ENCODE measurements around the gene CUEDC1.

DNA sequence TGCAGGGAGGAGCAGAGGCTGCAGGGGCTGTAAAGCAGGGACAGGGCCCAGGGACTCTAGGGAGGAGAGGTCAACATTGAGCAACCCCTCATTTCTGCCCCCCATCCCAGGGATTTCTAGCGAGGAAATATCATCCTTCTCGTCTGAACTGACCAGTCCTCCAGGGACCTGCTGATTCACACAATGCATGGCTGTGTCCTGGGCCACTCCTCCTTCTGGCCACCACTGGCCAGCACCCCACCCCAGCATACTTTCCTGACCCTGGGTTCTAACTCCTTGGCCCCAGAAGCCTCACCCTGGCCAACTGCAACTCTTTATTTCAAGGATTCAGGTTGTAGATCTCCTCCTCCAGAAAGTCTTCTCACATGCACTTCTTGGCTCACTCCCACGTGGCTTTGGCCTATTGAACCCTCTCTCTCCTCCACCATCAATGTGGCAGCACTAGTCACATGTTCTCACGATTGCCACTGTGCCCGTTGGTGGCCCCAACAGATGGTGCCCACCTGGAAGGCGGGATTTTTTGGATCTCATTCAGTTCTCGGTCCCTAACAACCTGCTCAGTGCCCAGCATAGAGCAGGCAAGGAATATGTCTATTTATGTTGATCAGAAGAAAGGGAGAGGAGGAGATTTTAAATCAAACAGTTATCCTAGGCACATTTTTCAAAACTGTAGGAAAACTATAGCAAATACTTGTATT is 41.5 kb downstream of the CUEDC1 start:
- no peak for TF ChIP-seq CTCF (IDR thresholded peaks at IDR 0.05)
- TF ChIP-seq POLR2A (IDR thresholded peaks at IDR 0.05): no peak

Data from heart left ventricle (tissue), 13 donors.